ENCODE measurements around the gene APOL5. TPM values are rescaled to one million over a fixed set of nuclear protein-coding genes. Genes with fewer than 3 reads are reported as not detected.

The APOL5 gene
- total and polyA plus RNA-seq, 9 of the 15 experiments (the other 6 are each of a cell fraction or from before 2014, with no cell fraction given), result not detected

DNA sequence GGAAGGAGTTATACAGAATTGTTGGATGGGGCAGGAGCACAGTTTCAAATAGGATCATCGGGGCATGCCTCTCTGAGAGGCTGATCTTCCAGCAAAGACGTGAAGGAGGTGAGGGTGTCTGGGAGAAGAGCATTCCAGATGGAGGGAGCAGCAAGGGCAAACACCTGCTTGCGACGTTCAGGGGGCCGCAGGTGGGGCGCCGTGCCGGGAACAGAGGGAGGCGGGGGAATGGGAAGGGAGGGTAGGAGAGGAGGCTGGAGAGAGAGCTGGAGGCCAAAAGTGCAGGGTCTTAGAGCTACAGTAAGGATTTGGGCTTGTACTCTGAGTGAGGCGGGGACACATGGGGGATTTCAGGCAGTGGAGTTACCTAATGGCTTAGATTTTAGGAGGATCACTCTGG, 13.6 kb downstream of the APOL5 start:
- no peak for ATAC-seq
- H3K4me1 ChIP-seq (replicated peaks in 1 of 2; ENCODE audit: control insufficient read depth in 2 of 2, insufficient read depth in 2 of 2, low read length in 2 of 2), result peaks cover 6 to 9% of the 10 kb centered on the region in 2 experiments; a peak in 3 of 5 replicates

More for the DNA sequence above, 13.6 kb downstream of the APOL5 start:
- ChIA-PET POLR2A (interaction anchor here (0.5 kb wide), 1 partner anchor 321 kb away, joined by 3 read pairs; no protein-coding TSS in a partner anchor), CTCF (ENCODE audit: low intra/inter-chr PET ratio) (no interaction called here)
- Histone ChIP-seq H3K4me3 (no peak overlapping the region), H2AFZ (ENCODE audit: low read depth, low read length) (no peak overlapping the region), H3K27me3 (ENCODE audit: control insufficient read depth in 2 of 2, insufficient read depth in 2 of 2, low read length in 2 of 2) (peaks cover 10 to 18% of the 10 kb centered on the region in 2 experiments; a peak in 4 of 5 replicates), H3K36me3 (ENCODE audit: control insufficient read depth, insufficient read depth, low read length) (no peaks in the 10 kb centered on the region), H3K27ac (ENCODE audit: extremely low read depth, low read depth, low read length) (no peak overlapping the region), H3K9me1 (ENCODE audit: control insufficient read depth, insufficient read depth, low read length) (no peaks in the 10 kb centered on the region), H4K20me1 (replicated peaks; ENCODE audit: control insufficient read depth, insufficient read depth, low read length) (no peaks in the 10 kb centered on the region), H3K9me3 (replicated peaks; ENCODE audit: control insufficient read depth, insufficient read depth, low read depth, low read length) (no peaks in the 10 kb centered on the region), H3K79me2 (ENCODE audit: control insufficient read depth, insufficient read depth, low read length) (no peaks in the 10 kb centered on the region), H3K4me2 (ENCODE audit: insufficient read depth, low read length) (no peak overlapping the region), H3K9ac (ENCODE audit: insufficient read depth in 1 of 2, low read depth in 2 of 2, low read length in 2 of 2) (no peak overlapping the region)
- no peak for TF ChIP-seq PURB (CRISPR knock-in tag; IDR thresholded peaks at IDR 0.05; ENCODE audit: low read depth)
- TF ChIP-seq ZFX (CRISPR knock-in tag; IDR thresholded peaks at IDR 0.05), result no peak
- TF ChIP-seq, protein P1, sequence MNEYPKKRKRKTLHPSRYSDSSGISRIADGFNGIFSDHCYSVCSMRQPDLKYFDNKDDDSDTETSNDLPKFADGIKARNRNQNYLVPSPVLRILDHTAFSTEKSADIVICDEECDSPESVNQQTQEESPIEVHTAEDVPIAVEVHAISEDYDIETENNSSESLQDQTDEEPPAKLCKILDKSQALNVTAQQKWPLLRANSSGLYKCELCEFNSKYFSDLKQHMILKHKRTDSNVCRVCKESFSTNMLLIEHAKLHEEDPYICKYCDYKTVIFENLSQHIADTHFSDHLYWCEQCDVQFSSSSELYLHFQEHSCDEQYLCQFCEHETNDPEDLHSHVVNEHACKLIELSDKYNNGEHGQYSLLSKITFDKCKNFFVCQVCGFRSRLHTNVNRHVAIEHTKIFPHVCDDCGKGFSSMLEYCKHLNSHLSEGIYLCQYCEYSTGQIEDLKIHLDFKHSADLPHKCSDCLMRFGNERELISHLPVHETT (CRISPR knock-in tag; conservative IDR thresholded peaks at IDR 0.05 in 1 of 2, IDR thresholded peaks at IDR 0.05 in 1 of 2), result no peak
- TF ChIP-seq ZNF584 (CRISPR knock-in tag; IDR thresholded peaks at IDR 0.05; ENCODE audit: low read depth), result no peak
- TF ChIP-seq BRD9 (IDR thresholded peaks at IDR 0.05; ENCODE audit: low read depth, partially characterized antibody), result no peak
- no peak for TF ChIP-seq ZNF699 (CRISPR knock-in tag; IDR thresholded peaks at IDR 0.05; ENCODE audit: insufficient replicate concordance)
- TF ChIP-seq, protein P2, sequence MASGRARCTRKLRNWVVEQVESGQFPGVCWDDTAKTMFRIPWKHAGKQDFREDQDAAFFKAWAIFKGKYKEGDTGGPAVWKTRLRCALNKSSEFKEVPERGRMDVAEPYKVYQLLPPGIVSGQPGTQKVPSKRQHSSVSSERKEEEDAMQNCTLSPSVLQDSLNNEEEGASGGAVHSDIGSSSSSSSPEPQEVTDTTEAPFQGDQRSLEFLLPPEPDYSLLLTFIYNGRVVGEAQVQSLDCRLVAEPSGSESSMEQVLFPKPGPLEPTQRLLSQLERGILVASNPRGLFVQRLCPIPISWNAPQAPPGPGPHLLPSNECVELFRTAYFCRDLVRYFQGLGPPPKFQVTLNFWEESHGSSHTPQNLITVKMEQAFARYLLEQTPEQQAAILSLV (tag; IDR thresholded peaks at IDR 0.05), result no peak
- intact Hi-C loops (cut with micrococcal nuclease), result no loop called here
- in situ Hi-C loops (cut with MboI), result no loop called here
- DNase-seq (ENCODE audit: extremely low read depth in 1 of 4, low spot score in 3 of 4) (no peak), FAIRE-seq (no peak)
- no TSS peak for BruUV-seq (replicated peaks)
- WGBS (ENCODE audit: insufficient coverage, low coverage, missing lambda C conversion rate), result 3% methylated on average over 7 of the region's 10 CpGs
